Ovary (tissue), 3 donors: Measurements from ENCODE around the gene SAMD15.

Experiments
- EP300 ChIP-seq: sonication (generic); formaldehyde crosslinking; IDR thresholded peaks from one replicate; pipeline ENCODE4 v1.6.1; 2017; ENCODE audit warnings: antibody characterized with exemption
- POLR2A ChIP-seq: fragments of 450-650 bp; IDR thresholded peaks from one replicate; pipeline ENCODE4 v1.6.1; 2017; ENCODE audit warnings: antibody characterized with exemption, mild to moderate bottlenecking, moderate library complexity
- TF ChIP-seq, protein P1 (sequence below), 3 donors: fragments of 450-650 bp in 2 of 3; fragments of 200-600 bp in 1 of 3; IDR thresholded peaks; one replicate each; pipeline versions ENCODE4 v1.5.1 to v1.8.0; 2016 to 2022; ENCODE audit warnings: antibody characterized with exemption in 3 of 3, mild to moderate bottlenecking in 1 of 3
- donor health status: DM: no; HTN: no; CAD: no.

DNA sequence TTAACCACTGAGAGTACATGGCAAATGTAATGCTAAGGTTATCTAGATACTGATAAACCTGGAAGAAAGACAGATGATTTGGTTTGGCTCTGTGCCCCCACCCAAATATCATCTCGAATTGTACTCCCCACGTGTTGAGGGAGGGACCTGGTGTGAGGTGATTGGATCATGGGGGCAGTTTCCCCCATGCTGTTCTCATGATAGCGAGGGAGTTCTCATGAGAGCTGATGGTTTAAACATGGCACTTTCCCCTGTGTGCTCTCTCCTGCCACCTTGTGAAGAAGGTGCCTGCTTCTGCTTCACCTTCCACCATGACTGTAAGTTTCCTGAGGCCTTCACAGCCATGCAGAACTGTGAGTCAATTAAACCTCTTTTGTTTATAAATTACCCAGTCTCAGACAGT, 32.0 kb downstream of the SAMD15 start:
- TF ChIP-seq, protein P1, sequence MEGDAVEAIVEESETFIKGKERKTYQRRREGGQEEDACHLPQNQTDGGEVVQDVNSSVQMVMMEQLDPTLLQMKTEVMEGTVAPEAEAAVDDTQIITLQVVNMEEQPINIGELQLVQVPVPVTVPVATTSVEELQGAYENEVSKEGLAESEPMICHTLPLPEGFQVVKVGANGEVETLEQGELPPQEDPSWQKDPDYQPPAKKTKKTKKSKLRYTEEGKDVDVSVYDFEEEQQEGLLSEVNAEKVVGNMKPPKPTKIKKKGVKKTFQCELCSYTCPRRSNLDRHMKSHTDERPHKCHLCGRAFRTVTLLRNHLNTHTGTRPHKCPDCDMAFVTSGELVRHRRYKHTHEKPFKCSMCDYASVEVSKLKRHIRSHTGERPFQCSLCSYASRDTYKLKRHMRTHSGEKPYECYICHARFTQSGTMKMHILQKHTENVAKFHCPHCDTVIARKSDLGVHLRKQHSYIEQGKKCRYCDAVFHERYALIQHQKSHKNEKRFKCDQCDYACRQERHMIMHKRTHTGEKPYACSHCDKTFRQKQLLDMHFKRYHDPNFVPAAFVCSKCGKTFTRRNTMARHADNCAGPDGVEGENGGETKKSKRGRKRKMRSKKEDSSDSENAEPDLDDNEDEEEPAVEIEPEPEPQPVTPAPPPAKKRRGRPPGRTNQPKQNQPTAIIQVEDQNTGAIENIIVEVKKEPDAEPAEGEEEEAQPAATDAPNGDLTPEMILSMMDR (IDR thresholded peaks at IDR 0.05): no peak
- TF ChIP-seq EP300: no peak
- no peak for TF ChIP-seq POLR2A
